Measurements from ENCODE around the gene SGF29. TPM values are rescaled to one million over a fixed set of nuclear protein-coding genes. Genes with fewer than 3 reads are reported as not detected.

The SGF29 gene
- total and polyA plus RNA-seq, 9 of the 15 experiments (the other 6 are each of a cell fraction or from before 2014, with no cell fraction given) = 2.6 to 36.1 (median 21.2) TPM

- TF ChIP-seq TFE3 (CRISPR knock-in tag; IDR thresholded peaks at IDR 0.05) (0 out of 2 replicates have a peak, but pooled peaks have one; percentile 3), ZBTB9 (CRISPR knock-in tag; IDR thresholded peaks at IDR 0.05) (no peak; the same call in 1 of the 2 replicates), ZNF277 (CRISPR knock-in tag; IDR thresholded peaks at IDR 0.05; ENCODE audit: borderline replicate concordance) (no peak), NUFIP1 (IDR thresholded peaks at IDR 0.05; ENCODE audit: partially characterized antibody) (no peak), TEAD2 (tag; IDR thresholded peaks at IDR 0.05) (no peak), ZNF76 (CRISPR knock-in tag; IDR thresholded peaks at IDR 0.05; ENCODE audit: borderline replicate concordance) (no peak), PBX2 (CRISPR knock-in tag; IDR thresholded peaks at IDR 0.05; ENCODE audit: low read depth) (no peak), PBX2 (tag; conservative IDR thresholded peaks at IDR 0.05; ENCODE audit: low read depth) (no peak), NRF1 (conservative IDR thresholded peaks at IDR 0.05 in 1 of 2, IDR thresholded peaks at IDR 0.05 in 1 of 2) (peak; percentile 91 to 93), SNRNP70 (optimal IDR thresholded peaks at IDR 0.05; ENCODE audit: low read depth, low read length) (no peak), RBM34 (IDR thresholded peaks at IDR 0.05; ENCODE audit: borderline replicate concordance, insufficient read depth, low read length) (no peak), ARID1B (IDR thresholded peaks at IDR 0.05) (peak; percentile 6; the same call in 1 of the 2 replicates), CBX2 (IDR thresholded peaks at IDR 0.05; ENCODE audit: insufficient read depth, low read length, poor library complexity, severe bottlenecking) (no peak), SMARCC2 (IDR thresholded peaks at IDR 0.05; ENCODE audit: low read depth) (no peak), MTA1 (IDR thresholded peaks at IDR 0.05; ENCODE audit: borderline replicate concordance) (no peak), TCF15 (CRISPR knock-in tag; IDR thresholded peaks at IDR 0.05) (no peak), TCF7 (IDR thresholded peaks at IDR 0.05; ENCODE audit: borderline replicate concordance) (no peak), ZNF431 (CRISPR knock-in tag; IDR thresholded peaks at IDR 0.05) (no peak), MED1 (CRISPR knock-in tag; IDR thresholded peaks at IDR 0.05; ENCODE audit: borderline replicate concordance) (no peak), KAT7 (CRISPR knock-in tag; IDR thresholded peaks at IDR 0.05; ENCODE audit: borderline replicate concordance) (peak; percentile 40; the same call in 1 of the 2 replicates)
These were observed at the start of gene SGF29 (continued) for GRCh38 chr16:28553776-28554633.
